ENCODE data around the gene MCTP2. TPM values are rescaled to one million over a fixed set of nuclear protein-coding genes. Genes with fewer than 3 reads are reported as not detected.

MCTP2 gene
- total RNA-seq, 1 experiment from 2014 or later: 1.3 TPM

GRCh38 chr15:94477913-94478553, 246.7 kb downstream of the MCTP2 start:
- Mint-ChIP-seq H3K9me3 (no peaks in the 10 kb centered on the region; a peak in 1 of 5 replicates), H3K27ac (no peak overlapping the region), H3K27me3 (ENCODE audit: low read depth) (no peaks in the 10 kb centered on the region), H3K36me3 (ENCODE audit: insufficient read depth in 1 of 3, low read depth in 3 of 3) (no peaks in the 10 kb centered on the region), H3K4me3 (no peak overlapping the region), H3K4me1 (peaks cover 3% of the 10 kb centered on the region in 2 experiments; a peak in 2 of 4 replicates)
- Histone ChIP-seq H3K56ac (ENCODE audit: insufficient read length, low read depth, low read length) (no peak overlapping the region), H2AK5ac (ENCODE audit: insufficient read length, low read length) (no peak overlapping the region), H3K18ac (ENCODE audit: insufficient read length, low read depth, low read length) (no peak overlapping the region), H4K20me1 (ENCODE audit: control insufficient read depth, insufficient read depth, insufficient read length) (no peaks in the 10 kb centered on the region), H3K4ac (ENCODE audit: low read depth, low read length) (no peak overlapping the region), H2BK5ac (ENCODE audit: insufficient read length, low read length) (no peak overlapping the region), H4K8ac (replicated peaks; ENCODE audit: insufficient read length, low read depth, low read length) (no peak overlapping the region), H2BK12ac (ENCODE audit: insufficient read length, low read depth, low read length) (no peak overlapping the region), H3K9ac (ENCODE audit: extremely low read depth, insufficient read length, low read length) (no peak overlapping the region), H4K91ac (ENCODE audit: insufficient read length, low read depth, low read length) (no peak overlapping the region), H3K79me1 (ENCODE audit: insufficient read depth, low read depth, low read length, poor library complexity, severe bottlenecking) (no peaks in the 10 kb centered on the region), H3K27me3 (ENCODE audit: insufficient read depth, low read length) (no peaks in the 10 kb centered on the region), H3T11ph (ENCODE audit: low read length) (no peak overlapping the region), H2BK20ac (ENCODE audit: low read depth, low read length, poor library complexity, severe bottlenecking) (no peak overlapping the region), H3K23ac (ENCODE audit: insufficient read length, low read depth, low read length) (no peak overlapping the region), H3K79me2 (ENCODE audit: insufficient read depth, low read length) (no peaks in the 10 kb centered on the region), H4K5ac (ENCODE audit: insufficient read length, low read depth, low read length) (no peak overlapping the region), H3K23me2 (ENCODE audit: insufficient read length, low read depth, low read length, poor library complexity, severe bottlenecking) (no peaks in the 10 kb centered on the region), H3K4me1 (ENCODE audit: insufficient read depth, low read length) (no peaks in the 10 kb centered on the region), H2BK120ac (ENCODE audit: low read depth, low read length, poor library complexity, severe bottlenecking) (no peak overlapping the region), H3K9me3 (ENCODE audit: control insufficient read depth, low read depth, low read length) (no peaks in the 10 kb centered on the region), H3K14ac (ENCODE audit: insufficient read depth, low read length) (no peak overlapping the region), H3K4me2 (ENCODE audit: insufficient read depth, insufficient read length, low read length) (no peak overlapping the region), H3K27ac (ENCODE audit: insufficient read length, low read depth, low read length) (no peak overlapping the region), H2BK15ac (ENCODE audit: low read depth, low read length) (no peak overlapping the region), H2AFZ (ENCODE audit: low read length) (no peak overlapping the region)
- no peak for DNase-seq
- no CpG with 5 or more reads among the region's 7 CpGs for WGBS (ENCODE audit: extremely low coverage, insufficient read length, low lambda C conversion rate)
- no peak for TF ChIP-seq CTCF (conservative IDR thresholded peaks at IDR 0.05)

Data from H9 (cell line).